Pancreas (tissue), 10 donors: ENCODE data around the gene ARID3A. TPM values are rescaled to one million over a fixed set of nuclear protein-coding genes. Genes with fewer than 3 reads are reported as not detected.
A peak's percentile ranks its signal among the peaks of the same experiment; 100 is the strongest.

Experiments used
- ATAC-seq, 4 donors: fragments of 200-7000 bp; cut with Tn5 transposase; one replicate each; pipeline versions ENCODE4 v1.8.0 to v1.9.1; 2020; ENCODE audit warnings: mild to moderate bottlenecking in 4 of 4, moderate library complexity in 4 of 4
- DNase-seq, 6 donors: peaks; one replicate each; pipeline ENCODE4 v3.0.0-alpha.2; 2020
- FAIRE-seq: peaks from 2 replicates; lab custom pipeline; 2012; peaks lifted over from hg19 to GRCh38; lab: Jason Lieb, UNC
- H3K27ac ChIP-seq, 4 donors: fragments of 200-600 bp; sonication (generic); 1 replicate in 3 of 4; 2 replicates in 1 of 4; pipeline versions ENCODE4 v1.5.0 to v1.8.0; 2020
- H3K27me3 ChIP-seq, 4 donors: fragments of 200-600 bp; one replicate each; pipeline ENCODE4 v1.8.0; 2021
- H3K36me3 ChIP-seq, 3 donors: fragments of 200-600 bp; sonication (generic) in 1 of 3; one replicate each; pipeline versions ENCODE4 v1.5.0 to v1.8.0; 2020 to 2021
- H3K4me1 ChIP-seq, 3 donors: fragments of 200-600 bp; one replicate each; pipeline ENCODE4 v1.8.0; 2021
- H3K4me3 ChIP-seq, 4 donors: fragments of 200-600 bp; sonication (generic) in 2 of 4; one replicate each; pipeline versions ENCODE4 v1.5.0 to v1.8.0; 2020 to 2021
- H3K9me3 ChIP-seq, 4 donors: fragments of 200-600 bp; one replicate each; pipeline ENCODE4 v1.8.0; 2021
- CTCF ChIP-seq, 4 donors: fragments of 200-600 bp; sonication (generic) in 3 of 4; IDR thresholded peaks; one replicate each; pipeline versions ENCODE4 v1.5.0 to v1.8.0; 2021; ENCODE audit warnings: antibody characterized with exemption in 4 of 4
- WGBS, 2 donors: extraction: QIAGEN DNeasy Blood & Tissue Kit; methylation state at CpG; one replicate each; pipeline ENCODE4 v1.1.7; 2013; 5-methylcytosine and 5-hydroxymethylcytosine counted together
- intact Hi-C, 3 donors: fragments of 100-400 bp; cut with DNase I; formaldehyde crosslinking; loops; one replicate each; pipeline versions ENCODE4 v1.11.1 to v1.14.2; 2022
- polyA plus RNA-seq, 2 donors: library from polyadenylated mRNA; stranded (reverse); fragments of 200-250 nt; gene quantifications; one replicate each; pipeline ENCODE4 v1.2.3, GENCODE V29; 2013
- total RNA-seq, 6 donors: library from RNA; stranded (reverse); fragmentation: NEBNext Ultra II Directional in 4 of 6; extraction: Animal tissue kit (Norgen Biotek cat#: 25700) in 4 of 6; gene quantifications; one replicate each; pipeline versions ENCODE4 v1.2.1 to v1.2.4, GENCODE V29; 2021 to 2023
- donor health status: healthy with polysubstance abuse.
- donor health status: DM: no; HTN: no; CAD: no; lungs with moderate emphysema.
- donor health status: DM: no; HTN: no; CAD: no.
- donor health status: control.
- donor health status: control.
- donor health status: Bipolar disorder and iron deficiency.
- donor health status: DM: yes; HTN: yes; CAD: no.
- donor health status: DM: no; HTN: no; CAD: no.
- donor health status: DM: no; HTN: no; CAD: no.
- donor health status: DM: yes; HTN: yes; CAD: no.

ARID3A gene
- total and polyA plus RNA-seq, 8 donors, result 4.6 to 8.5 (median 7.1) TPM

DNA sequence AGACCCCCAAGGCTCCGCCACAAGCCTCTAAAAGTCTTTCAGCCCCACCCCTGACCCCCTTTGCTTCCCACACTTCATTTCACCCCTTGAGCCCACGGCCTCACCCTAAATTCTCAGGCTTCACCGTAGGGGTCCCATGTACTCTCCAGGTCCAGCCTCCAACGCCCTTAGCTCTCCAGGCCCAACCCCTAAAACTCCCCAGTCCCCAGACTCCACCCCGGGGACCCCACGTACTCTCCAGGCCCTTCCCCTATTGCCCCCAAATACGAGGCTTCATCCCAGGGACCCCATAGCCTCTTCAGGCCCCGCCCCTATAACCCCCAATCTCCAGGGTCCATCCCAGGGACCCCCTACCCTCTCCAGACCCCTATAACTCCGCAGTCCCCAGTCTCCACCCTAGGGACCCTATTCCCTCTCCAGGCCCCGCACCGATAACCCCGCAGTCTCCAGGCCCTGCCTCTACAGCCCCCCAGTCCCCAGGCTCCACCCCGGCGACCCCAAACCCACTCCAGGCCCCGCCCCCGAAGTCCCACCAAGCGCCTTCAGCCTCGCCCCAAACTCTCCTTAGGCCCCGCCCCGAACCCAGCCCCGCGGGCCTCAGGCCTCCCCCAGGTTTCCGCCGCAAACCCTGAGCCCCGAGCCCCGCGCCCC lies 33.5 kb upstream of the ARID3A start:
- H3K27ac ChIP-seq, result peak overlapping the region; percentile 79 to 98 (median 96)
- no peak for TF ChIP-seq CTCF (IDR thresholded peaks at IDR 0.05)
- FAIRE-seq, result no peak
- H3K4me1 ChIP-seq, result peaks cover 0 to 4% (median 0%) of the 10 kb centered on the region in 3 donors
- H3K27me3 ChIP-seq, result no peaks in the 10 kb centered on the region
- peak; percentile 13 to 16 (median 15) for ATAC-seq
- intact Hi-C loops, result no loop called here
- WGBS, 2 donors, result 2% methylated on average over 24 to 27 of the region's 27 CpGs
- no peaks in the 10 kb centered on the region for H3K9me3 ChIP-seq
- DNase-seq, result peak in 4 of 6 donors; percentile 47 to 86 (median 69)
- H3K36me3 ChIP-seq, result peaks cover 0 to 12% (median 4%) of the 10 kb centered on the region in 3 donors
- H3K4me3 ChIP-seq, result peak overlapping the region; percentile 73 to 82 (median 78)

GRCh38 chr19:892894-893689 lies 32.7 kb upstream of the ARID3A start, which contains the start of the genes MED16 and RNU6-9:
TSS of gene MED16 (minus strand) at chr19:893187. CDS start at chr19:891131, 2,056 bp downstream.
TSS of gene RNU6-9 (plus strand) at chr19:893484.
- DNase-seq (peak; percentile 90 to 97 (median 92)), FAIRE-seq (no peak), ATAC-seq (peak; percentile 88 to 96 (median 94))
- no peaks in the 10 kb centered on the region for H3K9me3 ChIP-seq
- H3K36me3 ChIP-seq, result peaks cover 0 to 12% (median 4%) of the 10 kb centered on the region in 3 donors
- WGBS, 2 donors, result 1 to 2% methylated on average over 55 to 69 of the region's 69 CpGs
- no peaks in the 10 kb centered on the region for H3K27me3 ChIP-seq
- intact Hi-C loops, result no loop called here
- TF ChIP-seq CTCF (IDR thresholded peaks at IDR 0.05), result no peak
- H3K4me1 ChIP-seq, result peaks cover 0 to 4% (median 0%) of the 10 kb centered on the region in 3 donors
- peak within 1 kb of the TSS; percentile 73 to 82 (median 78) for H3K4me3 ChIP-seq
- H3K27ac ChIP-seq, result peak within 1 kb of the TSS; percentile 79 to 98 (median 96)

DNA sequence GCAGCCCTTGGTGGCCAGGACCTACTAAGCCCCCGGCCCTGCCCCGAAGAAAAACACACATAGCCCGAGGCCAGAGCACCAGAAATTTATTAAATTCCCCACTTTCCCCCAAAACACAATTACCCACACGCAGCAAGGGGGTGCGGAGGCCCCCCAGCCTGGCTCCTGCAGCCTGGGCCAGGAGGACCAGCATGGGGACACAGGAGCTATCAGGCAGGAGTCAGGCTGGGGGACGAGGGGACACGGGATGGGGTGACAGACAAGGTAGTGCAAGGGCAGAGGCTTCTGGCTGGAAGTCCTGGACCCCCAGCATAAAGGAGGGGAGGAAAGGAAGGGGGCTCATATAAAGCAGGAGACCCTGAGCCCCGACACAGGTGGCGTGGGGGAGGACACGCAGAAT lies 29.4 kb upstream of the ARID3A start:
- 94 to 95% methylated on average over 10 of the region's 10 CpGs for WGBS, 2 donors
- Histone ChIP-seq H3K4me3 (no peak overlapping the region), H3K4me1 (no peaks in the 10 kb centered on the region), H3K9me3 (no peaks in the 10 kb centered on the region), H3K27ac (no peak overlapping the region), H3K27me3 (no peaks in the 10 kb centered on the region), H3K36me3 (peaks cover 0 to 5% (median 3%) of the 10 kb centered on the region in 3 donors)
- intact Hi-C loops, result no loop called here
- no peak for TF ChIP-seq CTCF (IDR thresholded peaks at IDR 0.05)
- peak in 1 of 6 donors; percentile 66 for DNase-seq
- ATAC-seq, result no peak
- FAIRE-seq, result no peak

GRCh38 chr19:896999-897398 lies 28.8 kb upstream of the ARID3A start:
- TF ChIP-seq CTCF (IDR thresholded peaks at IDR 0.05), result no peak
- Histone ChIP-seq H3K4me3 (no peak overlapping the region), H3K27me3 (no peaks in the 10 kb centered on the region), H3K4me1 (no peaks in the 10 kb centered on the region), H3K9me3 (no peaks in the 10 kb centered on the region), H3K36me3 (peaks cover 0 to 5% (median 3%) of the 10 kb centered on the region in 3 donors), H3K27ac (no peak overlapping the region)
- WGBS, 2 donors, result 92% methylated on average over 11 of the region's 11 CpGs
- no peak for DNase-seq
- ATAC-seq, result no peak
- intact Hi-C loops, result no loop called here
- FAIRE-seq, result no peak
